ENCODE data around the gene PSMB5. TPM values are rescaled to one million over a fixed set of nuclear protein-coding genes. Genes with fewer than 3 reads are reported as not detected.

Gene PSMB5
- total RNA-seq, 4 donors from 2014 or later, result 59.7 to 167 (median 135) TPM

GRCh38 chr14:23033251-23033727 lies 1.4 kb downstream of the PSMB5 start:
- Histone ChIP-seq H3K4me3 (peak overlapping the region; percentile 70), H3K9me3 (no peaks in the 10 kb centered on the region), H3K27me3 (no peaks in the 10 kb centered on the region), H3K27ac (no peak overlapping the region), H3K4me1 (peaks cover 17% of the 10 kb centered on the region), H3K36me3 (peaks cover 46% of the 10 kb centered on the region)
- no peak for TF ChIP-seq EP300 (IDR thresholded peaks at IDR 0.05)
- TF ChIP-seq CTCF (IDR thresholded peaks at IDR 0.05), result no peak
- TF ChIP-seq POLR2A (IDR thresholded peaks at IDR 0.05), result no peak
- TF ChIP-seq POLR2AphosphoS5 (IDR thresholded peaks at IDR 0.05), result no peak
- WGBS, result 94% methylated on average over 10 of the region's 10 CpGs
- DNase-seq (ENCODE audit: low spot score in 2 of 2), result no peak

GRCh38 chr14:23030936-23031335 lies 3.8 kb downstream of the PSMB5 start:
- WGBS, result 97% methylated on average over 4 of the region's 4 CpGs
- TF ChIP-seq POLR2AphosphoS5 (IDR thresholded peaks at IDR 0.05), result no peak
- TF ChIP-seq POLR2A (IDR thresholded peaks at IDR 0.05), result no peak
- TF ChIP-seq EP300 (IDR thresholded peaks at IDR 0.05), result no peak
- no peak for TF ChIP-seq CTCF (IDR thresholded peaks at IDR 0.05)
- no peak for DNase-seq (ENCODE audit: low spot score in 2 of 2)
- no peaks in the 10 kb centered on the region for H3K9me3 ChIP-seq
- H3K27ac ChIP-seq, result no peak overlapping the region
- H3K27me3 ChIP-seq, result no peaks in the 10 kb centered on the region
- peaks cover 17% of the 10 kb centered on the region for H3K4me1 ChIP-seq
- H3K4me3 ChIP-seq, result no peak overlapping the region
- peaks cover 66% of the 10 kb centered on the region for H3K36me3 ChIP-seq

GRCh38 chr14:23028799-23029198 lies 5.9 kb downstream of the PSMB5 start:
- Histone ChIP-seq H3K9me3 (no peaks in the 10 kb centered on the region), H3K27me3 (no peaks in the 10 kb centered on the region), H3K4me3 (no peak overlapping the region), H3K36me3 (peaks cover 75% of the 10 kb centered on the region), H3K4me1 (peaks cover 11% of the 10 kb centered on the region), H3K27ac (no peak overlapping the region)
- WGBS, result 70% methylated on average over 2 of the region's 2 CpGs
- TF ChIP-seq CTCF (IDR thresholded peaks at IDR 0.05) (no peak), EP300 (IDR thresholded peaks at IDR 0.05) (no peak), POLR2AphosphoS5 (IDR thresholded peaks at IDR 0.05) (no peak), POLR2A (IDR thresholded peaks at IDR 0.05) (no peak)
- DNase-seq (ENCODE audit: low spot score in 2 of 2), result no peak

- no peaks in the 10 kb centered on the region for H3K27me3 ChIP-seq
- 73% methylated on average over 4 of the region's 4 CpGs for whole genome bisulfite sequencing
- TF ChIP-seq POLR2AphosphoS5 (IDR thresholded peaks at IDR 0.05) (no peak), POLR2A (IDR thresholded peaks at IDR 0.05) (no peak), CTCF (IDR thresholded peaks at IDR 0.05) (no peak), EP300 (IDR thresholded peaks at IDR 0.05) (no peak)
- DNase-seq (ENCODE audit: low spot score in 2 of 2), result no peak
- peaks cover 5% of the 10 kb centered on the region for H3K4me1 ChIP-seq
- H3K4me3 ChIP-seq, result no peak overlapping the region
- H3K36me3 ChIP-seq, result peaks cover 47% of the 10 kb centered on the region
- H3K9me3 ChIP-seq, result no peaks in the 10 kb centered on the region
- H3K27ac ChIP-seq, result no peak overlapping the region
These were observed 9.4 kb downstream of the PSMB5 start for GRCh38 chr14:23025151-23025814.

GRCh38 chr14:23024612-23025075 lies 10.1 kb downstream of the PSMB5 start:
- no peak for DNase-seq (ENCODE audit: low spot score in 2 of 2)
- Histone ChIP-seq H3K9me3 (no peaks in the 10 kb centered on the region), H3K4me1 (peaks cover 5% of the 10 kb centered on the region), H3K27ac (no peak overlapping the region), H3K27me3 (no peaks in the 10 kb centered on the region), H3K36me3 (peaks cover 41% of the 10 kb centered on the region), H3K4me3 (no peak overlapping the region)
- 76% methylated on average over 7 of the region's 7 CpGs for WGBS
- TF ChIP-seq CTCF (IDR thresholded peaks at IDR 0.05), result no peak
- no peak for TF ChIP-seq POLR2A (IDR thresholded peaks at IDR 0.05)
- TF ChIP-seq POLR2AphosphoS5 (IDR thresholded peaks at IDR 0.05), result no peak
- TF ChIP-seq EP300 (IDR thresholded peaks at IDR 0.05), result no peak
